ENCODE data around the gene VPS16.
A peak's percentile ranks its signal among the peaks of the same experiment; 100 is the strongest.

The VPS16 gene

GRCh38 chr20:2903686-2904085 is 63.1 kb downstream of the VPS16 start:
- no peak for ATAC-seq

GRCh38 chr20:2907519-2907918 is 67.0 kb downstream of the VPS16 start:
- no peak for ATAC-seq

- ATAC-seq: no peak
These were observed 69.4 kb downstream of the VPS16 start for GRCh38 chr20:2909953-2910352.

GRCh38 chr20:2911200-2911599 is 70.7 kb downstream of the VPS16 start:
- ATAC-seq: peak; percentile 79 to 96

GRCh38 chr20:2914160-2914559 is 73.6 kb downstream of the VPS16 start:
- ATAC-seq: no peak

Measured in activated CD4-positive, CD25-positive, alpha-beta regulatory T cell treated with anti-CD3 and anti-CD28 coated beads, Interleukin-2, amount 50 U/mL, for 24 hours (primary cell).